HG03432 (cell line): Measurements from ENCODE around the gene PIN4.
A peak's percentile ranks its signal among the peaks of the same experiment; 100 is the strongest.
"Not testable (repeated sequence)": the region's sequence is repeated elsewhere in the genome, so short reads cannot be mapped to it uniquely, and the experiment has no call there.

Experiments used
- ATAC-seq: cut with Tn5 transposase; IDR thresholded peaks from one replicate; pipeline ENCODE4 v1.9.1; 2021; ENCODE audit warnings: mild to moderate bottlenecking, moderate library complexity; ENCODE audit not compliant: unreplicated experiment

The PIN4 gene

DNA sequence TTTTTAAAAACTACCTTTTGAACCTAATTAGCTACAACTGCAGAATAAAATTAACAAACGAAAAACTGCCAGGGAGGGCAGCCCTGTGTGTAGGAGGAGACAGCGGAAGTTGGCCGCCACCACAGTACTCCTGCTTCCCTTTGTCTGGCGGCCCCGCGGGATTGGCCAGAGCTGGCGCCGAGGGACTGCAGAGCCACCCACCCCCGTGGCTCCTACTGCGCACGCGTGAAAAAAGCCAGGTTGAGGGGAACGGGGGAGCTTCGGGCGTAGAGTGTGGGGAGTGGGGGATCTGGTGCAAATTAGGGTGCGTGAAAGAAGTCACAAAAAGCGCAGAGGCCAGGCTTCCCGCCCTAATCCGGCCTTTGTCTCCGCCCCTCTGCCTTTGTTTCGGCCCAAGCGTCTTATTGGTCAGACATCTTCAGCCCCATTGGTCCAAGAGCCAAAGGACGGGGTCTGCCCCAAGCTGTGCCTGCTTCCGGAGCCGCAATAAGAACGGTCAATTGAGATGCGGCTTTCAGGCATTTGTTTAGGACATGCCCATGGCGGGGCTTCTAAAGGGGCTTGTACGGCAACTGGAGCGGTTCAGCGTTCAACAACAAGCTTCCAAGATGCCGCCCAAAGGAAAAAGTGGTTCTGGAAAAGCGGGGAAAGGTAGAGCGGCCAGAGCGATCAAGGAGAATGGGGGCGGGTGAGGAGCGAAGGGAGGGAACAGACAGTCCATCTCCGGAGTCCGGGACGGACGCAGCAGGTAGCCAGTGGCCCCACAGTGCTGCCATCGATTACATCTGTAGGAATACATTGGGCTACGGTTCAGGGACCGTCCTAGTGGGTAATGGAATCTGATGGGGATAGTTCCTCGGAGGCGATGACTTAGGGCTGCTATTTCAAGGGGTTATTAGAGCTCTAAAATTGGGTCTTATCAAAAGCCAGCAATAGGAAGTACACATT is at the start of gene PIN4:
Gene PIN4, plus strand, starts transcription at position 580 of the 948 bp plus-strand sequence. Its CDS starts 29 bp downstream, at position 609.
- ATAC-seq = peak; percentile 96

DNA sequence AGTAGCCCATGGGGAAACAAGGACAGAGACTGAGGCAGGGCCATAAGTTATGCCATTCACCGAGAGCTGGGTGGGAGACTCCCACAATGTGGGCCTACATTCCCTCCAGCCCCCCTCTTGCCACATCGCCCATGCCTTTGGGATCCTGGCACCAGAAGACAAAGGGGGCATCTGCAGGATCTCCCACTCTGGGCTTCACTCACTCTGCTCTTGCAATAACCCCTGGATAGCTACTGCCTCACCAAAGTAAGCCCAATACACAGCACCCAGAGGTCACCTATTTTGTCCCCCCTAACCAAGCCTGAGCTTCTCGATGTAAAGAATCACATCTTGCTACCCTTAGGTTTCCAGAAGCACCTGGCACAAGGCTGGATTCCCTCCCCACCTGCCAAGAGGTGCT is 49.1 kb upstream of the PIN4 start:
- ATAC-seq = no peak

GRCh38 chrX:72133851-72134546 is 47.6 kb upstream of the PIN4 start:
- no peak for ATAC-seq

- ATAC-seq = no peak
These were observed 43.6 kb upstream of the PIN4 start for GRCh38 chrX:72137846-72138495.

- no peak for ATAC-seq
These were observed 42.0 kb upstream of the PIN4 start for GRCh38 chrX:72139538-72139937.

DNA sequence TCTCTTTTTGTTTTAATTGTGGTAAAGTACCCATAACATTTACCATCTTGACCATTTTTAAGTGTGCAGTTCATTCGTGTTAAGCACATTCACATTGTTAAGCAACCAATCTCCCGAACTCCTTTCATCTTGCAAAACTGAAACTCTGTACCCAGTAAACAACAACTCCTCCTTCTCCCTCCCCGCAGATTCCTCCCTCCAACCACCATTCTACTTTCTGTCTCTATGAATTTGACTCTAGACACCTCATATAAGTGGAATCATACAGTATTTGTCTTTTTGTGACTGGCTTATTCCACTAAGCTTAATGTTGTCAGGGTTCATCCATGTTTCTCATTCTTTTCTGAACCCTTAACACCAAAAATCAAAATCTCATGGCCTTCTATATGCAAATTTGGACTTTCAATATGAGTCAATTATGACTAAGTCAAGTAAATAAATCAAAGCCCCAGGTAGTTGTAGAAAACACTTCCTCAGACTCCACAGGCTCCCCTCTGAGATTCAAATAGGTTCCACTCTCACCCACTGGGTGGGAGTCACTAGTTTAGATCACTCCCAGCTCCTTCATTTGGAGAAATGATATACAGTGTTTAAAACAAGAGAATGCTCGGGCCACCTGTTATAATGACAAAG is 40.1 kb upstream of the PIN4 start:
- ATAC-seq = peak; percentile 87

DNA sequence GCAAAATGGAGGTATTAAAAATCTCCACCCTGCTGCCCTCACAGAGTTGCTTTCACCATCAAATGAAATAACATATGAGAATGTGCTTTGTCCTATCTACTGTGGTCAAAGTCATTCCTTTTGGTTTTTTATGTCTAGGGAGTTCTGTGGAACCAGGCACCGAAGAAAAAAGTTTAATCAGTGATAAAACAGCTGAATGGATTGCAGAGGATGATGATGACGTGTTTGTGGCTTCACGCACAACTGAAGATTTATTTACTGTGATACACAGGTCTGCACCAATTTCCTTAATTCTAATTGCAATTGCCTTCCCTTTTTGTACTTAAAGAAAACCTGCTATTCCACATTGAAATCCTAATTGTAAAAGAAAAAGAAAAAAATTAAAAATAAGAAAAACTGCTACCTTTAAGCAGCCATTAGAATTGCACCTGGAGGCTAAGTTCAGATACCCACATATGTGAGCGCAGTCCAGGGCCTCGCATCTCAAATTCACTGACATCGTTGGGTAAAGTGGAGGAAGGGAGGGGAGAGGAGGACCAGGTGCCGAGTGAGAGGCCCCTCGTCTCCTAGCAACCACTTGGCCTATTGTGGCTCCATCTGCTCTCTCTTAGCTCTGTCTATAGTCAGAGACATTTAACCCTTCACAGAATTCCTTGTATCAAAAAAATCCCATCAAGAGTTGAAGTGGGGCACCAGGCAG is 39.3 kb upstream of the PIN4 start:
- ATAC-seq = no peak

GRCh38 chrX:72142794-72143608 is 38.6 kb upstream of the PIN4 start:
- ATAC-seq = no peak

GRCh38 chrX:72143609-72143907 is 38.0 kb upstream of the PIN4 start:
- ATAC-seq = no peak

- ATAC-seq = no peak
These were observed 36.4 kb upstream of the PIN4 start for GRCh38 chrX:72145181-72145580.

DNA sequence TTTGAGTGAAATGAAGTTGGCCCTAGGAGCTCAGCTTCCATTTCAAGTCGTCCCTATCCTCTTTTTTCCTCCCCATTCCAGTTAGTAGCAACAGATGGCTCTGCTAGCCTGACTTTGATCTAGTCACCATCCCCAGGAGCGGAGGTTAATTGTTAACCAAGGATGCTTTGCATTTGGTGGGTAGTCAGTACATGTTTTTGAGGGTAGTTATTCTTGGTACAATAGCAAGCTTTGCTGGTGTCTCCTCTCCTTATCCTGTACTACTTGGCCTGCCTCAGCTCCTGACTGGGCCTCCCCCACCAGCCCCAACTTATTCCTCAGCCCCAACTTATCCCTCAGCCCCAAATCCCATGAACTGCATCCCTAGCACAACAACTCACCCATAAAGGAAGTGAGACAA is 35.0 kb upstream of the PIN4 start:
- no peak for ATAC-seq

- ATAC-seq = no peak
These were observed 22.8 kb upstream of the PIN4 start for GRCh38 chrX:72158773-72159172.

DNA sequence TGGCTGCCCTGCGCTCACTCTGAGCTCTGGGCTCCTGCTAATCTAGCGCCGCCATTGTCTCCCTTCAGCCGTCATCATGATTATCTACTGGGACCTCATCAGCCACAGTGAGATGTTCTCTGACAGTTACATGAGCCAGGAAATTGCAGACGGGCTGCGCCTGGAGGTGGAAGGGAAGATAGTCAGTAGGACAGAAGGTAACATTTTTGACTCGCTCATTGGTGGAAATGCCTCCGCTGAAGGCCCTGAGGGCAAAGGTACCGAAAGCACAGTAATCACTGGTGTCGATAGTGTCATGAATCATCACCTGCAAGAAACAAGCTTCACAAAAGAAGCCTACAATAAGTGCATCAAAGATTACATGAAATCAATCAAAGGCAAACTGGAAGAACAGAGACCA is 21.8 kb upstream of the PIN4 start:
- no peak for ATAC-seq

GRCh38 chrX:72165551-72165950 is 16.0 kb upstream of the PIN4 start:
- no peak for ATAC-seq

- ATAC-seq = no peak
These were observed 12.4 kb upstream of the PIN4 start for GRCh38 chrX:72169008-72169728.

DNA sequence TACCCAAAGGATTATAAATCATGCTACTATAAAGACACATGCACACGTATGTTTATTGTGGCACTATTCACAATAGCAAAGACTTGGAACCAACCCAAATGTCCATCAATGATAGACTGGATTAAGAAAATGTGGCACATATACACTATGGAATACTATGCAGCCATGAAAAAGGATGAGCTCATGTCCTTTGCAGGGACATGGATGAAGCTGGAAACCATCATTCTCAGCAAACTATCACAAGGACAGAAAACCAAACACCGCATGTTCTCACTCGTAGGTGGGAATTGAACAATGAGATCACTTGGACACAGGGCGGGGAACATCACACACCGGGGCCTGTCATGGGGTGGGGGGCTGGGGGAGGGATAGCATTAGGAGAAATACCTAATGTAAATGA is 5.3 kb upstream of the PIN4 start:
- ATAC-seq = not testable (repeated sequence)

DNA sequence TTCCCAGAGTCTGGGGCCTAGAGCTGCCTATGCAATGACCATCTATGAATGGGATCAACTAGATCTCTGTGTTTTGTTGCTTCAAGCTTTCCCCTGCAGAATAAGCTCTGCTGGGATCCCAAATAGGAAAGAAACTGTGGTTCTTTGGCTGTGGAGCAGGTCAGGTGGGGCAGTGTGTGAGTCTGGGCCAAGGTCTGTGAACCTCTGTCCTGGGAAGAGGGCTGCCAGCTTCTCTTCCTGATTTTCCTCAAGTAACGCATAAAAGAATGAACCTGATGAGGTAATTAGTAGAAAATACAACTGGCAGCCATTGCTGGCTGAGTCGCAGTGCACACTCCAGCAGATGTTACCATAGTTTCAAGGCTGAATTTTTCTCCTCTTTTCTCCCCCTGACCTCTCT is 4.6 kb upstream of the PIN4 start:
- no peak for ATAC-seq

GRCh38 chrX:72180539-72180938 is 1.0 kb upstream of the PIN4 start:
- ATAC-seq = no peak

GRCh38 chrX:72182924-72183323 is 1.4 kb downstream of the PIN4 start:
- no peak for ATAC-seq
